ENCODE measurements around the gene KLK12. TPM values are rescaled to one million over a fixed set of nuclear protein-coding genes. Genes with fewer than 3 reads are reported as not detected.

Gene KLK12
- total and polyA plus RNA-seq, 8 donors = not detected

DNA sequence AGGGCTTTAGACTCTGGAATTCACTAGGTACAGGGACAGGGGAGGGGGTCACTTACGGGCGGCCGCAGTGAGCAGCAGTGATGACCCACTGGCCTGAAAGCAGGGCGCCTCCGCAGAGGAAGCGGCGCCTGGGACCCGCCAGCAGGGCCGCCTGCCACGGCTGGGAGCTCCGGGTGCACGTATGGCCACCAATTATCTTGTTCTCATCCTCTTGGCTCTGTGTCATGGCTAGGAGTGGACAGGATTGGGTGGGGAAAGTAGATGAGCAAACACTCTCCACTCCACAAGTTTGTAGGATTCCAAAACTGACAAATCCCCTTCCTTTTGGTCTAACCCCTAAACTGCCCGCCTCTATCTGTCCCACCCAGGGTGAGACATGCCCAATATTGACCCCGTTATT is 46.7 kb upstream of the KLK12 start:
- ATAC-seq (no peak), FAIRE-seq (no peak), DNase-seq (no peak)
- Histone ChIP-seq H3K4me1 (peaks cover 6 to 8% (median 7%) of the 10 kb centered on the region in 3 donors), H3K36me3 (no peaks in the 10 kb centered on the region), H3K9me3 (no peaks in the 10 kb centered on the region), H3K27me3 (no peaks in the 10 kb centered on the region), H3K27ac (no peak overlapping the region), H3K4me3 (no peak overlapping the region)
- WGBS, 2 donors = 91 to 93% methylated on average over 14 of the region's 14 CpGs
- TF ChIP-seq, protein P1, sequence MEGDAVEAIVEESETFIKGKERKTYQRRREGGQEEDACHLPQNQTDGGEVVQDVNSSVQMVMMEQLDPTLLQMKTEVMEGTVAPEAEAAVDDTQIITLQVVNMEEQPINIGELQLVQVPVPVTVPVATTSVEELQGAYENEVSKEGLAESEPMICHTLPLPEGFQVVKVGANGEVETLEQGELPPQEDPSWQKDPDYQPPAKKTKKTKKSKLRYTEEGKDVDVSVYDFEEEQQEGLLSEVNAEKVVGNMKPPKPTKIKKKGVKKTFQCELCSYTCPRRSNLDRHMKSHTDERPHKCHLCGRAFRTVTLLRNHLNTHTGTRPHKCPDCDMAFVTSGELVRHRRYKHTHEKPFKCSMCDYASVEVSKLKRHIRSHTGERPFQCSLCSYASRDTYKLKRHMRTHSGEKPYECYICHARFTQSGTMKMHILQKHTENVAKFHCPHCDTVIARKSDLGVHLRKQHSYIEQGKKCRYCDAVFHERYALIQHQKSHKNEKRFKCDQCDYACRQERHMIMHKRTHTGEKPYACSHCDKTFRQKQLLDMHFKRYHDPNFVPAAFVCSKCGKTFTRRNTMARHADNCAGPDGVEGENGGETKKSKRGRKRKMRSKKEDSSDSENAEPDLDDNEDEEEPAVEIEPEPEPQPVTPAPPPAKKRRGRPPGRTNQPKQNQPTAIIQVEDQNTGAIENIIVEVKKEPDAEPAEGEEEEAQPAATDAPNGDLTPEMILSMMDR (IDR thresholded peaks at IDR 0.05) = no peak
- intact Hi-C loops (cut with DNase I) = no loop called here

DNA sequence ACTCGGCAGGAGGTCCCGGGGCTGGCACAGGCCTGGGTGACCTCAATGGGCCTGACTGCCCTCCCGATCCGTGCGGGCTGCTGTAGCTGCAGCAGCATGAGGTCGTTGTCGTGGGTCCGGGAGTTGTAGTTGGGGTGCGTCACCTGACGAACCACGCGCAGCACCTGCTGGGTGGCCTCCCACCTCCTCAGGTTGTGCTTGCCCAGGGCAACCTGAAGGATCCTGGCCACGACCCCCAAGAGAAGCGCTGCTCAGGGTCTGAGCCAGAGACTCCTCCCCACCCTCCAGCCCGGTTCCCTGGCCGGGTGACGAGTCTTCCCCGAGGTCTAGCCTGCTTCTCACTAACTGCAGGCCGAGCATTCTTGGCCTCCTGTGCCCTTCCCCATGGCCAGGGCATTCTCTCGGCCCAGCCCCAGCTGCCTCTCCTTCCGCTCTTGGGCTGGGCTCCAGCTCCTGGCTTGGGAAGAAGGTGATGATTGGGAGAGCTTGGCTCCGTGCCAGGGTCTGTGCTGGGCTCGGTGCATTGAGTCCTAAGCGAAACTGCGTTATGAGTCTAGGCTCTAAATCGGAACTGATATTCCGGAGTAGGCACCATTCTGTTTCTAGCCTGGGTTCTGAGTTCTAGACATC is 44.8 kb upstream of the KLK12 start:
- DNase-seq (peak in 5 of 6 donors; percentile 68 to 93 (median 80)), FAIRE-seq (no peak), ATAC-seq (peak; percentile 41 to 83 (median 68))
- Histone ChIP-seq H3K4me1 (no peaks in the 10 kb centered on the region), H3K4me3 (no peak overlapping the region), H3K27me3 (no peaks in the 10 kb centered on the region), H3K9me3 (no peaks in the 10 kb centered on the region), H3K36me3 (no peaks in the 10 kb centered on the region), H3K27ac (no peak overlapping the region)
- TF ChIP-seq, protein P1 (IDR thresholded peaks at IDR 0.05) = no peak
- intact Hi-C loops (cut with DNase I) = no loop called here
- 69 to 70% methylated on average over 27 of the region's 27 CpGs for WGBS, 2 donors

DNA sequence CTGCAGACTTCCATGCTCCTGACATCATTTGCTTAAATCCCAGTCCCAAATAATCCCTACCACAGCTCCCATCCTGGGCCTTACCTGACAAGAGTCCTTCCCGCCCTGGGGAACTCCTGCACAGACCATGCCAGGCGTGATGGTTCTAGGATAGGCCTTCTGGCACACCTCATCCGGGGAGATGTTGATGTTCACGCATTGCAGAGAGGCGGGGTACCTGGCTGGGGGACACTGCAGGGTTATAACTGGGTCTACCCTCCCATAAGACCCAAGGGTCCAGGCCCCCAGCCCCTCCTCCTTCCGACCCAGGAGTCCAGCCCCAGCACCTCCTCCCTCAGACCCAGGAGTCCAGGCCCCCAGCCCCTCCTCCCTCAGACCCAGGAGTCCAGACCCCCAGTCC is 43.9 kb upstream of the KLK12 start:
- no peak overlapping the region for H3K4me3 ChIP-seq
- 93% methylated on average over 6 of the region's 6 CpGs for WGBS, 2 donors
- no peaks in the 10 kb centered on the region for H3K9me3 ChIP-seq
- no peak for FAIRE-seq
- H3K4me1 ChIP-seq = no peaks in the 10 kb centered on the region
- no peaks in the 10 kb centered on the region for H3K36me3 ChIP-seq
- H3K27me3 ChIP-seq = no peaks in the 10 kb centered on the region
- DNase-seq = no peak
- TF ChIP-seq, protein P1 (IDR thresholded peaks at IDR 0.05) = no peak
- H3K27ac ChIP-seq = no peak overlapping the region
- no peak for ATAC-seq
- intact Hi-C loops (cut with DNase I) = no loop called here

DNA sequence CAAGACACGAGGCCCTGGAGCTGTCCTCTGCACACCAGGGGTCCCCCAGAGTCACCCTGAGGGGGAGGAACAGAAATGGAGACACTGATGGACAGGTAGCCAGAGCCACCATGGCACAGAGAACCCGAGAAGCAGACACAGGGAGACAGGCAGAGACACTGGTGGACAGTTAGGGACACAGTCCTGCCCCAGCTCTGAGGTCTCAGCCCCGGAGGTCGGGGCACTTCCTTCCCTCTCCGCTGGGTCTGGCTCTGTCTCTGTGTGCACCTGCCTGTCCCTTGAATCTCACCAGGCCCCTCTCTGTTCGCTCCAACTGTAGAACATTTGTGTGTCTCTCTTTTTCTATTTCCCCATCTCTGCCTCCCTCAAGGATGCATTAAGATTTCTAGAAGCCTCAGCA is 43.3 kb upstream of the KLK12 start:
- intact Hi-C loops (cut with DNase I) = no loop called here
- FAIRE-seq = no peak
- Histone ChIP-seq H3K9me3 (no peaks in the 10 kb centered on the region), H3K27ac (no peak overlapping the region), H3K36me3 (no peaks in the 10 kb centered on the region), H3K4me1 (no peaks in the 10 kb centered on the region), H3K27me3 (no peaks in the 10 kb centered on the region), H3K4me3 (no peak overlapping the region)
- 80 to 94% methylated on average over 4 to 6 of the region's 6 CpGs for WGBS, 2 donors
- DNase-seq = no peak
- ATAC-seq = no peak
- TF ChIP-seq, protein P1 (IDR thresholded peaks at IDR 0.05) = no peak

DNA sequence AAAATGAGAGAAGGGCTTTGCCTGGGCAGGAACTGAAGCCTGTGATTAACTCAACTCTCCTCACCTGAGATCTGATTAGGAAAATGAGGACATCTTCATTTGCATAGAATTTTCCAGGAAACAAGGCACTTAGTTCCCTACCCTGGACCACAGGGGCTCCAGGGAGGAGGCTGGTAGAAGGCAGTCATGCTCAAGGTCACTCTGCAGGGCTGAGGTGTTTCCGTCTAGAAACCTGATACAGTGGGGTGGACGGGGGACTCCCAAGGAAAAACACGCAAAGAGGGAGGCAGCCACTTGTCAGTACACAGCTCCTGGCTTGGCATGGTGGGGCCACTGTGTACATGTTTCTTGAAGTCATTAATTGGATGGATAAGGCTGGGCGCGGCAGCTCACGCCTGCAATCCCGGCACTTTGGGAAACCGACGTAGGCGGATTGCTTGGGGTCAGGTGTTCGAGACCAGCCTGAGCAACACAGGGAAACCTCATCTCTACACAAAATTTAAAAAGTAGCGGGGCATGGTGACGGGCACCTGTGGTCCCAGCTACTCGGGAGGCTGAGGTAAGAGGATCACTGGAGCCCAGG is 41.9 kb upstream of the KLK12 start:
- Histone ChIP-seq H3K27ac (no peak overlapping the region), H3K9me3 (no peaks in the 10 kb centered on the region), H3K27me3 (no peaks in the 10 kb centered on the region), H3K4me3 (no peak overlapping the region), H3K36me3 (no peaks in the 10 kb centered on the region), H3K4me1 (no peaks in the 10 kb centered on the region)
- FAIRE-seq = no peak
- DNase-seq = no peak
- intact Hi-C loops (cut with DNase I) = no loop called here
- peak in 1 of 4 donors; percentile 42 for ATAC-seq
- TF ChIP-seq, protein P1 (IDR thresholded peaks at IDR 0.05) = no peak
- WGBS, 2 donors = 80 to 81% methylated on average over 14 of the region's 14 CpGs
